ENCODE results near the gene HEBP1. TPM values are rescaled to one million over a fixed set of nuclear protein-coding genes. Genes with fewer than 3 reads are reported as not detected.

Gene HEBP1
- total RNA-seq, 2 donors from 2014 or later: 39.9 to 57.8 TPM

DNA sequence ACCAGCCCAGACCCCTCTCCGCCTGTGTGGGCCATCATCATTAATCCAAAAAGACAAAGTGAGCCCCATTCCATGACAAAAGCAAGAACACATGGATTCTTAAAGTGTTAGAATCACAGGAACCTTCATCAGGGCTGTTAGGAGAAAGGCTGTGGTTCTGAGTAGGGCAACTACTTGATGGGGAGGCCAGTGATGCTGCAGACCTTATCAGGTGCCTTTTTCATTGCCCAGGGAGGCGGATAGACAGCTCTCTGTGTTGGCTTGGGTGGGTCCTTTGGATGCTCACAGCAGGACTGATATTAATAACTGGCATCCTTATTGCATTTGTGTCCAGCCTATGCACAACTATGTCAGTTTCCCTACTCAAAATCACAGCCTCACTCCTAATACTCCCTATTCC, 2.3 kb downstream of the HEBP1 start:
- DNase-seq (ENCODE audit: low spot score) (no peak), ATAC-seq (ENCODE audit: insufficient number of reproducible peaks, low FRiP score, low read depth) (no peak)
- TF ChIP-seq, protein P1, sequence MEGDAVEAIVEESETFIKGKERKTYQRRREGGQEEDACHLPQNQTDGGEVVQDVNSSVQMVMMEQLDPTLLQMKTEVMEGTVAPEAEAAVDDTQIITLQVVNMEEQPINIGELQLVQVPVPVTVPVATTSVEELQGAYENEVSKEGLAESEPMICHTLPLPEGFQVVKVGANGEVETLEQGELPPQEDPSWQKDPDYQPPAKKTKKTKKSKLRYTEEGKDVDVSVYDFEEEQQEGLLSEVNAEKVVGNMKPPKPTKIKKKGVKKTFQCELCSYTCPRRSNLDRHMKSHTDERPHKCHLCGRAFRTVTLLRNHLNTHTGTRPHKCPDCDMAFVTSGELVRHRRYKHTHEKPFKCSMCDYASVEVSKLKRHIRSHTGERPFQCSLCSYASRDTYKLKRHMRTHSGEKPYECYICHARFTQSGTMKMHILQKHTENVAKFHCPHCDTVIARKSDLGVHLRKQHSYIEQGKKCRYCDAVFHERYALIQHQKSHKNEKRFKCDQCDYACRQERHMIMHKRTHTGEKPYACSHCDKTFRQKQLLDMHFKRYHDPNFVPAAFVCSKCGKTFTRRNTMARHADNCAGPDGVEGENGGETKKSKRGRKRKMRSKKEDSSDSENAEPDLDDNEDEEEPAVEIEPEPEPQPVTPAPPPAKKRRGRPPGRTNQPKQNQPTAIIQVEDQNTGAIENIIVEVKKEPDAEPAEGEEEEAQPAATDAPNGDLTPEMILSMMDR (IDR thresholded peaks at IDR 0.05): no peak
- no peaks in the 10 kb centered on the region for H3K36me3 ChIP-seq
- no peak overlapping the region for H3K27ac ChIP-seq
- peaks cover 21 to 34% of the 10 kb centered on the region in 2 donors for H3K4me1 ChIP-seq (ENCODE audit: control insufficient read depth in 1 of 2, low read depth in 2 of 2)
- H3K9me3 ChIP-seq: no peaks in the 10 kb centered on the region
- no peak overlapping the region for H3K4me3 ChIP-seq
- no peaks in the 10 kb centered on the region for H3K27me3 ChIP-seq (replicated peaks; ENCODE audit: insufficient read depth)

- Histone ChIP-seq H3K27me3 (replicated peaks; ENCODE audit: insufficient read depth) (no peaks in the 10 kb centered on the region), H3K36me3 (no peaks in the 10 kb centered on the region), H3K27ac (no peak overlapping the region), H3K4me1 (ENCODE audit: control insufficient read depth in 1 of 2, low read depth in 2 of 2) (peaks cover 21 to 40% of the 10 kb centered on the region in 2 donors), H3K4me3 (no peak overlapping the region), H3K9me3 (no peaks in the 10 kb centered on the region)
- DNase-seq (ENCODE audit: low spot score) (no peak), ATAC-seq (ENCODE audit: insufficient number of reproducible peaks, low FRiP score, low read depth) (no peak)
- TF ChIP-seq, protein P1 (IDR thresholded peaks at IDR 0.05): no peak
These were observed 2.9 kb downstream of the HEBP1 start for GRCh38 chr12:12997156-12997555.

DNA sequence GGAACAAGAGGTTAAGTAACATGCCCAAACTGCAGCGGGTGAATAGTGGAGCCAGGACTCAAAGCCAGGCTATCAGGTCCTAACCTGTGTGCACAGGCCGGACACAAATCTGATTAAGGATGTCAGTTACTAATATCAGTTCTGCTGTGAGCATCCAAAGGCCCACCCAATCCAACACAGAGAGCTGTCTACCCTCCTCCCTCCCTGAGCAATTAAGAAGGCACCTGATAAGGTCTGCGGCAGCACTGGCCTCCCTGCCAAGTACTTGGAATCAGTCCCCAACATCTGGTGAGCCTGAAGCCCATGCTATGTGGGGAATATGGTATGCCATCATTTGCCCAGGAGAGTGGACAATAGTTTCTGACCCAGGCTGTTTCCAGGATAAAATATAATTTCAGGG, 3.9 kb downstream of the HEBP1 start:
- Histone ChIP-seq H3K9me3 (no peaks in the 10 kb centered on the region), H3K36me3 (no peaks in the 10 kb centered on the region), H3K27ac (no peak overlapping the region), H3K4me1 (ENCODE audit: control insufficient read depth in 1 of 2, low read depth in 2 of 2) (peaks cover 24 to 49% of the 10 kb centered on the region in 2 donors), H3K27me3 (replicated peaks; ENCODE audit: insufficient read depth) (no peaks in the 10 kb centered on the region), H3K4me3 (no peak overlapping the region)
- TF ChIP-seq, protein P1 (IDR thresholded peaks at IDR 0.05): no peak
- no peak for ATAC-seq (ENCODE audit: insufficient number of reproducible peaks, low FRiP score, low read depth)
- DNase-seq (ENCODE audit: low spot score): no peak

DNA sequence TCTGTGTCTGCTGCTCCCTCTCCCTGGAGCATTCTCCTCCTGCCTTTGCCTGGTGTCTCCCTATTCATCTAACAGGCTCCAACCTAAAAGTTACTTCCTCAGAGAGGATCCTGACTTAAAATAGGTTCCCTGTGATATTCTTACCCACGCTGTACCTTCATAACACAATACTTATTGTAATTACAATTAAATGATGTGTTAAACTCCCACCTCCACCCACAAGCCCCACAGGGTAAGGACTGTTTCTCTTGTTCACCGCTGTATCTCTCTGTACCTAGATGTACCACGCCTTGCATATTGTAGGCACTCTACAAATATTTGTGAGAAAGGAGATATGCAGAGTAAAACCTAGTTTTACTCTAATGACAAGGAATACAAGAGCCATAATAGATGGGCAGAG, 5.0 kb downstream of the HEBP1 start:
- Histone ChIP-seq H3K9me3 (no peaks in the 10 kb centered on the region), H3K27me3 (replicated peaks; ENCODE audit: insufficient read depth) (no peaks in the 10 kb centered on the region), H3K27ac (peak overlapping the region in 1 of 2 donors; percentile 5), H3K4me3 (no peak overlapping the region), H3K4me1 (ENCODE audit: control insufficient read depth in 1 of 2, low read depth in 2 of 2) (peaks cover 24 to 51% of the 10 kb centered on the region in 2 donors), H3K36me3 (no peaks in the 10 kb centered on the region)
- ATAC-seq (ENCODE audit: insufficient number of reproducible peaks, low FRiP score, low read depth): no peak
- TF ChIP-seq, protein P1 (IDR thresholded peaks at IDR 0.05): no peak
- DNase-seq (ENCODE audit: low spot score): no peak

- TF ChIP-seq, protein P1 (IDR thresholded peaks at IDR 0.05): no peak
- DNase-seq (ENCODE audit: low spot score) (no peak), ATAC-seq (ENCODE audit: insufficient number of reproducible peaks, low FRiP score, low read depth) (no peak)
- H3K4me1 ChIP-seq (ENCODE audit: control insufficient read depth in 1 of 2, low read depth in 2 of 2): peaks cover 18 to 42% of the 10 kb centered on the region in 2 donors
- no peaks in the 10 kb centered on the region for H3K27me3 ChIP-seq (replicated peaks; ENCODE audit: insufficient read depth)
- peak overlapping the region in 1 of 2 donors; percentile 60 for H3K27ac ChIP-seq
- H3K9me3 ChIP-seq: no peaks in the 10 kb centered on the region
- H3K36me3 ChIP-seq: peaks cover 7% of the 10 kb centered on the region
- peak overlapping the region; percentile 36 for H3K4me3 ChIP-seq
These were observed 6.7 kb downstream of the HEBP1 start for GRCh38 chr12:12993367-12993766.
